GM12878 (cell line): Measurements from ENCODE around the gene HOXC12.

Source experiments
- EZH2 ChIP-seq: IDR thresholded peaks from 2 replicates; pipeline ENCODE4 v1.6.1; 2012; ENCODE audit warnings: low read depth, mild to moderate bottlenecking, control low read depth, inconsistent platforms, low read length, borderline replicate concordance; ENCODE audit not compliant: control insufficient read depth
- MTA3 ChIP-seq: IDR thresholded peaks from 2 replicates; pipeline ENCODE4 v1.6.1; 2012; ENCODE audit warnings: low read length, inconsistent platforms, borderline replicate concordance
- NR2C2 ChIP-seq: IDR thresholded peaks from 2 replicates; pipeline ENCODE4 v1.6.1; 2011; ENCODE audit warnings: borderline replicate concordance, low read depth; ENCODE audit not compliant: control insufficient read depth, insufficient read length
- POU2F2 ChIP-seq: IDR thresholded peaks from 3 replicates; pipeline ENCODE4 v1.6.1; 2011; ENCODE audit warnings: low read depth, mild to moderate bottlenecking, low read length, borderline replicate concordance
- STAT3 ChIP-seq: IDR thresholded peaks from 2 replicates; pipeline ENCODE4 v1.6.1; 2011; ENCODE audit warnings: low read depth, low read length, improper control_type of control experiment
- TF ChIP-seq, protein P1 (sequence below), 3 experiments: IDR thresholded peaks in 2 of 3; conservative IDR thresholded peaks in 1 of 3; 2 replicates each; pipeline ENCODE4 v1.5.1; 2011; ENCODE audit warnings: low read depth in 3 of 3, low read length in 3 of 3, mild to moderate bottlenecking in 3 of 3, control low read depth in 2 of 3, moderate library complexity in 2 of 3, inconsistent platforms in 1 of 3, mixed read lengths in 1 of 3; ENCODE audit not compliant: control insufficient read depth in 2 of 3, insufficient read depth in 1 of 3; ENCODE audit errors: extremely low read depth in 1 of 3
- TF ChIP-seq, protein P2 (sequence below): IDR thresholded peaks from 2 replicates; pipeline ENCODE4 v1.6.1; 2012; ENCODE audit warnings: low read length, inconsistent platforms
- TF ChIP-seq, protein P3 (sequence below): fragments of 450-650 bp; IDR thresholded peaks from 2 replicates; pipeline ENCODE4 v1.6.1; 2017; ENCODE audit warnings: mild to moderate bottlenecking, low read depth, inconsistent platforms; ENCODE audit not compliant: poor library complexity, severe bottlenecking

DNA sequence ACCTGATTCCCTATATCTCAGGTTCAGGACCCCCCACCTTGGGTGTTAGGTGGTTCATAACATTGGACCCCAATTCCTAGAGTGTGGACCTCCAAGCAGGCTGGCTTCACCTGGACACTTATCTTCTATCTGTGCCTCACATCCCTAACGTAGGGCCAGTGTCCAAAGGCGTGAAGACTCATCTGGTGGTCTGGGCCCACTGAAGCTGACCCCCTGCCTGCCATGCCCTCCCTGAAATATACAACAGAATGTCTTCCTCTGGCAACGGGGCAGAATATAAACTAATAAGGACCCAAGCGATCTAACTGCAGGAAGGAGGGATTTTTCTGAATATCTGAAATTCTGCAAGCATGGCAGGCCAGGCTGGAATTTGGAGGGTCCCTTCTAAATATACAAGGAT, 10.5 kb upstream of the HOXC12 start:
- TF ChIP-seq POU2F2: no peak
- TF ChIP-seq, protein P1, sequence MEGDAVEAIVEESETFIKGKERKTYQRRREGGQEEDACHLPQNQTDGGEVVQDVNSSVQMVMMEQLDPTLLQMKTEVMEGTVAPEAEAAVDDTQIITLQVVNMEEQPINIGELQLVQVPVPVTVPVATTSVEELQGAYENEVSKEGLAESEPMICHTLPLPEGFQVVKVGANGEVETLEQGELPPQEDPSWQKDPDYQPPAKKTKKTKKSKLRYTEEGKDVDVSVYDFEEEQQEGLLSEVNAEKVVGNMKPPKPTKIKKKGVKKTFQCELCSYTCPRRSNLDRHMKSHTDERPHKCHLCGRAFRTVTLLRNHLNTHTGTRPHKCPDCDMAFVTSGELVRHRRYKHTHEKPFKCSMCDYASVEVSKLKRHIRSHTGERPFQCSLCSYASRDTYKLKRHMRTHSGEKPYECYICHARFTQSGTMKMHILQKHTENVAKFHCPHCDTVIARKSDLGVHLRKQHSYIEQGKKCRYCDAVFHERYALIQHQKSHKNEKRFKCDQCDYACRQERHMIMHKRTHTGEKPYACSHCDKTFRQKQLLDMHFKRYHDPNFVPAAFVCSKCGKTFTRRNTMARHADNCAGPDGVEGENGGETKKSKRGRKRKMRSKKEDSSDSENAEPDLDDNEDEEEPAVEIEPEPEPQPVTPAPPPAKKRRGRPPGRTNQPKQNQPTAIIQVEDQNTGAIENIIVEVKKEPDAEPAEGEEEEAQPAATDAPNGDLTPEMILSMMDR (IDR thresholded peaks at IDR 0.05 in 2 of 3, conservative IDR thresholded peaks at IDR 0.05 in 1 of 3; ENCODE audit: control insufficient read depth in 2 of 3, extremely low read depth in 1 of 3, insufficient read depth in 1 of 3, low read depth in 3 of 3, low read length in 3 of 3): no peak
- TF ChIP-seq NR2C2: no peak
- TF ChIP-seq, protein P2, sequence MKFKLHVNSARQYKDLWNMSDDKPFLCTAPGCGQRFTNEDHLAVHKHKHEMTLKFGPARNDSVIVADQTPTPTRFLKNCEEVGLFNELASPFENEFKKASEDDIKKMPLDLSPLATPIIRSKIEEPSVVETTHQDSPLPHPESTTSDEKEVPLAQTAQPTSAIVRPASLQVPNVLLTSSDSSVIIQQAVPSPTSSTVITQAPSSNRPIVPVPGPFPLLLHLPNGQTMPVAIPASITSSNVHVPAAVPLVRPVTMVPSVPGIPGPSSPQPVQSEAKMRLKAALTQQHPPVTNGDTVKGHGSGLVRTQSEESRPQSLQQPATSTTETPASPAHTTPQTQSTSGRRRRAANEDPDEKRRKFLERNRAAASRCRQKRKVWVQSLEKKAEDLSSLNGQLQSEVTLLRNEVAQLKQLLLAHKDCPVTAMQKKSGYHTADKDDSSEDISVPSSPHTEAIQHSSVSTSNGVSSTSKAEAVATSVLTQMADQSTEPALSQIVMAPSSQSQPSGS: no peak
- TF ChIP-seq MTA3: no peak
- TF ChIP-seq, protein P3, sequence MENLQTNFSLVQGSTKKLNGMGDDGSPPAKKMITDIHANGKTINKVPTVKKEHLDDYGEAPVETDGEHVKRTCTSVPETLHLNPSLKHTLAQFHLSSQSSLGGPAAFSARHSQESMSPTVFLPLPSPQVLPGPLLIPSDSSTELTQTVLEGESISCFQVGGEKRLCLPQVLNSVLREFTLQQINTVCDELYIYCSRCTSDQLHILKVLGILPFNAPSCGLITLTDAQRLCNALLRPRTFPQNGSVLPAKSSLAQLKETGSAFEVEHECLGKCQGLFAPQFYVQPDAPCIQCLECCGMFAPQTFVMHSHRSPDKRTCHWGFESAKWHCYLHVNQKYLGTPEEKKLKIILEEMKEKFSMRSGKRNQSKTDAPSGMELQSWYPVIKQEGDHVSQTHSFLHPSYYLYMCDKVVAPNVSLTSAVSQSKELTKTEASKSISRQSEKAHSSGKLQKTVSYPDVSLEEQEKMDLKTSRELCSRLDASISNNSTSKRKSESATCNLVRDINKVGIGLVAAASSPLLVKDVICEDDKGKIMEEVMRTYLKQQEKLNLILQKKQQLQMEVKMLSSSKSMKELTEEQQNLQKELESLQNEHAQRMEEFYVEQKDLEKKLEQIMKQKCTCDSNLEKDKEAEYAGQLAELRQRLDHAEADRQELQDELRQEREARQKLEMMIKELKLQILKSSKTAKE: no peak
- no peak for TF ChIP-seq STAT3
- no peak for TF ChIP-seq EZH2
